MM.1S (cell line): ENCODE results near the gene ZSCAN1.
"Not testable (repeated sequence)": the region's sequence is repeated elsewhere in the genome, so short reads cannot be mapped to it uniquely, and the experiment has no call there.

Experiments
- DNase-seq: peaks from one replicate; pipeline ENCODE4 v3.0.0-alpha.2; 2015
- H2AFZ ChIP-seq: fragments of 300-600 bp; sonication (generic); 2 replicates; pipeline ENCODE4 v1.6.0; 2016; ENCODE audit warnings: antibody characterized with exemption, low read length
- H3F3A ChIP-seq: fragments of 300-600 bp; sonication (generic); 2 replicates; pipeline ENCODE4 v1.6.1; 2016; ENCODE audit warnings: mild to moderate bottlenecking, antibody characterized with exemption, low read length, moderate library complexity, mixed read lengths; ENCODE audit not compliant: insufficient read depth
- H3K27ac ChIP-seq: fragments of 300-600 bp; sonication (generic); 2 replicates; pipeline ENCODE4 v1.5.1; 2016; ENCODE audit warnings: mild to moderate bottlenecking, low read length
- H3K27me3 ChIP-seq: fragments of 300-600 bp; sonication (generic); replicated peaks from 2 replicates; pipeline ENCODE4 v1.6.0; 2016; ENCODE audit warnings: low read length; ENCODE audit not compliant: insufficient read depth
- H3K36me3 ChIP-seq: fragments of 300-600 bp; sonication (generic); replicated peaks from 2 replicates; pipeline ENCODE4 v1.6.1; 2016; ENCODE audit warnings: mild to moderate bottlenecking, low read length, mixed read lengths; ENCODE audit not compliant: insufficient read depth
- H3K4me1 ChIP-seq: fragments of 300-600 bp; sonication (generic); 2 replicates; pipeline ENCODE4 v1.6.1; 2016; ENCODE audit warnings: low read length, mixed read lengths
- H3K4me2 ChIP-seq: fragments of 300-600 bp; sonication (generic); 2 replicates; pipeline ENCODE4 v1.6.0; 2016; ENCODE audit warnings: low read depth, low read length
- H3K4me3 ChIP-seq: fragments of 300-600 bp; sonication (generic); 2 replicates; pipeline ENCODE4 v1.5.1; 2016; ENCODE audit warnings: low read length, mixed read lengths
- H3K79me2 ChIP-seq: fragments of 300-600 bp; sonication (generic); 2 replicates; pipeline ENCODE4 v1.6.1; 2016; ENCODE audit warnings: mixed run types, low read length, mixed read lengths
- H3K9ac ChIP-seq: fragments of 300-600 bp; sonication (generic); 2 replicates; pipeline ENCODE4 v1.6.1; 2016; ENCODE audit warnings: low read length, mixed read lengths
- H3K9me2 ChIP-seq: fragments of 300-600 bp; sonication (generic); replicated peaks from 2 replicates; pipeline ENCODE4 v1.6.1; 2016; ENCODE audit warnings: mild to moderate bottlenecking, low read length, mixed read lengths; ENCODE audit not compliant: insufficient read depth
- H3K9me3 ChIP-seq: fragments of 300-600 bp; sonication (generic); replicated peaks from 2 replicates; pipeline ENCODE4 v1.6.1; 2016; ENCODE audit warnings: mild to moderate bottlenecking, low read length, mixed read lengths; ENCODE audit not compliant: insufficient read depth
- H4K20me1 ChIP-seq: fragments of 300-600 bp; sonication (generic); 2 replicates; pipeline ENCODE4 v1.6.1; 2016; ENCODE audit warnings: mild to moderate bottlenecking, low read length, moderate library complexity, mixed read lengths; ENCODE audit not compliant: insufficient read depth
- CTCF ChIP-seq: fragments of 300-600 bp; sonication (generic); IDR thresholded peaks from 2 replicates; pipeline ENCODE4 v1.5.1; 2016; ENCODE audit warnings: antibody characterized with exemption, low read length, mixed read lengths
- EZH2 ChIP-seq: fragments of 300-600 bp; sonication (generic); optimal IDR thresholded peaks from 2 replicates; pipeline ENCODE3; 2017; ENCODE audit warnings: low read depth, mild to moderate bottlenecking, antibody characterized with exemption, low read length, mixed read lengths
- EZH2phosphoT487 ChIP-seq: fragments of 300-600 bp; sonication (generic); IDR thresholded peaks from 2 replicates; pipeline ENCODE4 v1.6.1; 2018; ENCODE audit warnings: antibody characterized with exemption, low read length

Gene ZSCAN1

GRCh38 chr19:58007285-58007684 is 26.5 kb upstream of the ZSCAN1 start:
- TF ChIP-seq EZH2phosphoT487 (no peak), EZH2 (no peak), CTCF (no peak)
- no peak overlapping the region for H3K4me2 ChIP-seq
- H3K4me1 ChIP-seq, result no peaks in the 10 kb centered on the region
- H3K9me3 ChIP-seq, result no peaks in the 10 kb centered on the region
- H3K9me2 ChIP-seq, result no peaks in the 10 kb centered on the region
- no peaks in the 10 kb centered on the region for H3K79me2 ChIP-seq
- H3K27me3 ChIP-seq, result no peaks in the 10 kb centered on the region
- H4K20me1 ChIP-seq, result no peaks in the 10 kb centered on the region
- no peak overlapping the region for H3K27ac ChIP-seq
- H3F3A ChIP-seq, result no peaks in the 10 kb centered on the region
- no peaks in the 10 kb centered on the region for H3K36me3 ChIP-seq
- no peak overlapping the region for H3K4me3 ChIP-seq
- DNase-seq, result no peak
- no peak overlapping the region for H3K9ac ChIP-seq
- no peak overlapping the region for H2AFZ ChIP-seq

- not testable (repeated sequence) for H3K9ac ChIP-seq, H3K79me2 ChIP-seq, H3K27ac ChIP-seq, H3K27me3 ChIP-seq, H3K9me2 ChIP-seq, H3K36me3 ChIP-seq, H3K4me3 ChIP-seq, H3F3A ChIP-seq, DNase-seq, H3K4me1 ChIP-seq, H2AFZ ChIP-seq, H4K20me1 ChIP-seq, H3K9me3 ChIP-seq, H3K4me2 ChIP-seq
These were observed 24.9 kb upstream of the ZSCAN1 start for GRCh38 chr19:58008877-58009276.

GRCh38 chr19:58009301-58009665 is 24.5 kb upstream of the ZSCAN1 start:
- Histone ChIP-seq H3K4me2 (no peak overlapping the region), H2AFZ (no peak overlapping the region), H3F3A (no peaks in the 10 kb centered on the region), H3K27ac (no peak overlapping the region), H3K4me3 (no peak overlapping the region), H4K20me1 (no peaks in the 10 kb centered on the region), H3K9me3 (no peaks in the 10 kb centered on the region), H3K9me2 (no peaks in the 10 kb centered on the region), H3K36me3 (no peaks in the 10 kb centered on the region), H3K4me1 (no peaks in the 10 kb centered on the region), H3K9ac (no peak overlapping the region), H3K79me2 (no peaks in the 10 kb centered on the region), H3K27me3 (no peaks in the 10 kb centered on the region)
- no peak for DNase-seq
- no peak for TF ChIP-seq CTCF
- TF ChIP-seq EZH2phosphoT487, result no peak
- TF ChIP-seq EZH2, result no peak

GRCh38 chr19:58009666-58010301 is 24.0 kb upstream of the ZSCAN1 start:
- Histone ChIP-seq H3K27me3 (no peaks in the 10 kb centered on the region), H2AFZ (no peak overlapping the region), H3F3A (no peaks in the 10 kb centered on the region), H3K4me3 (no peak overlapping the region), H3K9me3 (no peaks in the 10 kb centered on the region), H3K4me1 (no peaks in the 10 kb centered on the region), H3K9me2 (no peaks in the 10 kb centered on the region), H3K27ac (no peak overlapping the region), H3K9ac (no peak overlapping the region), H3K36me3 (no peaks in the 10 kb centered on the region), H3K4me2 (no peak overlapping the region), H4K20me1 (no peaks in the 10 kb centered on the region), H3K79me2 (no peaks in the 10 kb centered on the region)
- no peak for DNase-seq
- TF ChIP-seq EZH2phosphoT487 (no peak), CTCF (no peak), EZH2 (no peak)
